ENCODE data around the gene EHMT1.
"Not testable (repeated sequence)": the region's sequence is repeated elsewhere in the genome, so short reads cannot be mapped to it uniquely, and the experiment has no call there.

The EHMT1 gene

GRCh38 chr9:137793196-137793841, 174.5 kb downstream of the EHMT1 start:
- no peak for DNase-seq

GRCh38 chr9:137795156-137795666, 176.4 kb downstream of the EHMT1 start:
- no peak for DNase-seq

- DNase-seq, result no peak
Measured at GRCh38 chr9:137797206-137798120, 178.7 kb downstream of the EHMT1 start.

- no peak for DNase-seq
Measured at GRCh38 chr9:137798142-137798541, 179.3 kb downstream of the EHMT1 start.

- no peak for DNase-seq
Measured at GRCh38 chr9:137798901-137799629, 180.3 kb downstream of the EHMT1 start.

GRCh38 chr9:137799630-137799983, 180.8 kb downstream of the EHMT1 start:
- no peak for DNase-seq

- DNase-seq, result no peak
Measured at GRCh38 chr9:137800196-137801022, 181.6 kb downstream of the EHMT1 start.

- DNase-seq, result no peak
Measured at GRCh38 chr9:137801023-137801319, 182.2 kb downstream of the EHMT1 start.

- no peak for DNase-seq
Measured at GRCh38 chr9:137802021-137802420, 183.2 kb downstream of the EHMT1 start.

GRCh38 chr9:137802521-137803243, 183.9 kb downstream of the EHMT1 start:
- DNase-seq, result no peak

GRCh38 chr9:137804908-137805630, 186.3 kb downstream of the EHMT1 start:
- DNase-seq, result no peak

GRCh38 chr9:137807721-137808703, 189.2 kb downstream of the EHMT1 start:
- no peak for DNase-seq

GRCh38 chr9:137809040-137809576, 190.3 kb downstream of the EHMT1 start:
- DNase-seq, result no peak

GRCh38 chr9:137809726-137810450, 191.1 kb downstream of the EHMT1 start:
- not testable (repeated sequence) for DNase-seq

GRCh38 chr9:137811283-137811870, 192.6 kb downstream of the EHMT1 start:
- no peak for DNase-seq

- no peak for DNase-seq
Measured at GRCh38 chr9:137812356-137813023, 193.7 kb downstream of the EHMT1 start.

- no peak for DNase-seq
Measured at GRCh38 chr9:137813167-137813566, 194.4 kb downstream of the EHMT1 start.

Data from NK-92 treated with Interleukin-12 subunit alpha and Interleukin-12 subunit beta, amount 100 ng/mL, for 24 hours (cell line).